ENCODE measurements around the gene FOSL2. TPM values are rescaled to one million over a fixed set of nuclear protein-coding genes. Genes with fewer than 3 reads are reported as not detected.

Gene FOSL2
- total and polyA plus RNA-seq, 5 experiments from 2014 or later, result 0.46 to 6.5 (median 1.2) TPM

DNA sequence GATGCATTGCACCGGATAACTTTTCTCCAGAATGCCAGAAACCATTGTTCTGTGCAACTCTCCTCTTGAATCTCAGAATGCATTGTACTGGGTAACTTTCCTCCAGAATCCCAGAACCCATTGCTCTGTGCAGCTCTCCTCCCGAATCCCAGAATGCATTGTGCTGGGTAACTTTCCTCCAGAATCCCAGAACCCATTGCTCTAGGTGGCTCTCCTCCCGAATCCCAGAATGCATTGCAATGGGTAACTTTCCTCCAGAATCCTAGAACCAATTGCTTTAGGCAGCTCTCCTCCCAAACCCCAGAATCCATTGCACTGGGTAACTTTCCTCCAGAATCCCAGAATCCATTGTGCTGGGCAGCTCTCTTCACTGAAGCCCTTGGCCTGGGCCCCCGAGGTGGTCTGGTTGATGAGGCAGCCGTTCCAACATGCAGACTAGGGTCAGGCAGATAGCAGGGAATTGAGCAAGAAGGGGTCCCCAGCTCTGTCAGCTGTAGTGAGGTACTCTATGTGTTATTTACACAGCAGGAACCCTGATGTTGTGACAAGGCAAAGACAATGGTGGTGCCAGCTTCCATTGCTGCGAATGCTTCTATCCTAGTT, 9.4 kb downstream of the FOSL2 start:
- Mint-ChIP-seq H3K27me3 (no peaks in the 10 kb centered on the region), H3K9me3 (no peaks in the 10 kb centered on the region), H3K4me1 (peaks cover 23 to 82% (median 39%) of the 10 kb centered on the region in 4 donors), H3K36me3 (no peaks in the 10 kb centered on the region), H3K27ac (peak overlapping the region in 5 of 10 donors; percentile 5 to 65 (median 37)), H3K4me3 (no peak overlapping the region)
- POLR2A ChIA-PET, result interaction anchor here (0.9 to 2.4 kb wide), 2 partner anchors 9 to 17 kb away, joined by 3 to 9 read pairs; partner anchors contain the start of gene FOSL2
- no peak for DNase-seq
- ATAC-seq, result no peak

DNA sequence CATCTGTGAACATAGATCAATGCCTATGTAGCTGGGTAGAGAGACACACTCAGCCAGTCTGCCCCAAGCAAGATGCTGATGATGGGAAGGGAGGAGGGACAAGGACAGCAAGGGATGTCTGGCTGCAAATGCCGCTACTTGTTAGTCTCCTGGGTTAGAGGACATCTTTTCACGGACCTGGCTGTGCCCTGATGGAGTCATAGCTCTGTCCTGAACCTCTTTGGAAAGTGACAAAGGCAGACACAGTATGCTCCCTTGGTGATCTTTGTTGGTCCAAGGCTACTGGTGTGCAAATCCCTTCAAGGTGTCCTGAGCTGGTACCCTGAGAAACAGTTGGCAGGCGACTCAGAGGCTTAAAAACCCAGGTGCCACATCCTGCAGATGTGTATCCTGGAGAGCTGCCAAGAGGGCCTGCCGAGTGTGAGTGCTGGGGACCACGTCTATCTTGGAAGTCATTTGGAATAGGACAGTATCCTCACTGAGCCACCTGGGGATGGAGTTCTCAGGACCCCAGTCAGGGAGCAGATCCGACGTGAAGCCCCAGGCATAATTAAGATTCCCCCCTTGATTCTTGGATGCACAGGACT, 10.8 kb downstream of the FOSL2 start:
- H3K27me3 Mint-ChIP-seq, result no peaks in the 10 kb centered on the region
- H3K4me3 Mint-ChIP-seq, result peak overlapping the region in 1 of 10 donors; percentile 10
- H3K27ac Mint-ChIP-seq, result peak overlapping the region in 3 of 10 donors; percentile 59 to 71 (median 69)
- DNase-seq, result peak in 2 of 10 donors; percentile 44 to 50
- H3K4me1 Mint-ChIP-seq, result peaks cover 30 to 81% (median 53%) of the 10 kb centered on the region in 4 donors
- no peaks in the 10 kb centered on the region for H3K9me3 Mint-ChIP-seq
- POLR2A ChIA-PET, result interaction anchor here (0.9 to 2.4 kb wide), 4 partner anchors 10 to 50 kb away, joined by 3 to 9 read pairs (median 4); partner anchors contain the start of gene FOSL2
- H3K36me3 Mint-ChIP-seq, result no peaks in the 10 kb centered on the region
- peak in 1 of 2 donors; percentile 26 for ATAC-seq

DNA sequence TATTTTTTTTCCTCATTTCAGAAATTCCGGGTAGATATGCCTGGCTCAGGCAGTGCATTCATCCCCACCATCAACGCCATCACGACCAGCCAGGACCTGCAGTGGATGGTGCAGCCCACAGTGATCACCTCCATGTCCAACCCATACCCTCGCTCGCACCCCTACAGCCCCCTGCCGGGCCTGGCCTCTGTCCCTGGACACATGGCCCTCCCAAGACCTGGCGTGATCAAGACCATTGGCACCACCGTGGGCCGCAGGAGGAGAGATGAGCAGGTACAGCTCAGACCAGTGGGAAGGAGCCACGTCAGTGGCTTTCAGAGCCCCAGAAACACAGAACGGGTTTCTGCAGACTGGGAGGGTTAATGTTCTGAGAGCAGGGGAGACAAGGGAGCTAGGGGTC, 11.4 kb downstream of the FOSL2 start:
- Mint-ChIP-seq H3K27me3 (no peaks in the 10 kb centered on the region), H3K9me3 (no peaks in the 10 kb centered on the region), H3K36me3 (no peaks in the 10 kb centered on the region), H3K27ac (peak overlapping the region in 2 of 10 donors; percentile 69 to 71), H3K4me1 (peaks cover 36 to 81% (median 59%) of the 10 kb centered on the region in 4 donors), H3K4me3 (peak overlapping the region in 1 of 10 donors; percentile 10)
- ATAC-seq, result no peak
- POLR2A ChIA-PET, result interaction anchor here (1.2 kb wide), 1 partner anchor 43 kb away, joined by 3 read pairs; no protein-coding TSS in a partner anchor
- DNase-seq, result no peak

DNA sequence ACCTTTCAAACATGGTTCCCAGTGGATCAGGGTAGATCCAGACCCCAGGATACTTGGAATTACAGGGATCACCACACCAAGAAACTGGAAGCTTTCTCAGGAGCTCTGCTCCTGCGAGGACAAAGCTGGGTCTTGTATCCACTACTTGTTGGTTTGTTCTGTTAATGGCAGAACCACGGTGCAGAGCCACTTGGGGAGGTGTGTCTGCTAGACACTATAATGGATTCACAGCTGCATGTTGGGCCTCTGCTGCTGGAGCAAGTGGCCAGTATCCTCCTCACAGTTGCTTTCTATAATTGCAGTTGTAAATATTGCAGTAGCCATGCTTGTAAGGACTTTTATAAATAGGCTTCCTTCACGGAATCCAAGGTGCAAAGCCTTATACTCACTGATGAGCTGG, 12.9 kb downstream of the FOSL2 start:
- ATAC-seq (no peak), DNase-seq (no peak)
- Mint-ChIP-seq H3K9me3 (no peaks in the 10 kb centered on the region), H3K36me3 (no peaks in the 10 kb centered on the region), H3K27me3 (no peaks in the 10 kb centered on the region), H3K27ac (peak overlapping the region in 1 of 10 donors; percentile 44), H3K4me1 (peaks cover 44 to 86% (median 73%) of the 10 kb centered on the region in 4 donors), H3K4me3 (no peak overlapping the region)
- POLR2A ChIA-PET, result interaction anchor here (0.8 kb wide), 1 partner anchor 18 kb away, joined by 4 read pairs; no protein-coding TSS in a partner anchor

DNA sequence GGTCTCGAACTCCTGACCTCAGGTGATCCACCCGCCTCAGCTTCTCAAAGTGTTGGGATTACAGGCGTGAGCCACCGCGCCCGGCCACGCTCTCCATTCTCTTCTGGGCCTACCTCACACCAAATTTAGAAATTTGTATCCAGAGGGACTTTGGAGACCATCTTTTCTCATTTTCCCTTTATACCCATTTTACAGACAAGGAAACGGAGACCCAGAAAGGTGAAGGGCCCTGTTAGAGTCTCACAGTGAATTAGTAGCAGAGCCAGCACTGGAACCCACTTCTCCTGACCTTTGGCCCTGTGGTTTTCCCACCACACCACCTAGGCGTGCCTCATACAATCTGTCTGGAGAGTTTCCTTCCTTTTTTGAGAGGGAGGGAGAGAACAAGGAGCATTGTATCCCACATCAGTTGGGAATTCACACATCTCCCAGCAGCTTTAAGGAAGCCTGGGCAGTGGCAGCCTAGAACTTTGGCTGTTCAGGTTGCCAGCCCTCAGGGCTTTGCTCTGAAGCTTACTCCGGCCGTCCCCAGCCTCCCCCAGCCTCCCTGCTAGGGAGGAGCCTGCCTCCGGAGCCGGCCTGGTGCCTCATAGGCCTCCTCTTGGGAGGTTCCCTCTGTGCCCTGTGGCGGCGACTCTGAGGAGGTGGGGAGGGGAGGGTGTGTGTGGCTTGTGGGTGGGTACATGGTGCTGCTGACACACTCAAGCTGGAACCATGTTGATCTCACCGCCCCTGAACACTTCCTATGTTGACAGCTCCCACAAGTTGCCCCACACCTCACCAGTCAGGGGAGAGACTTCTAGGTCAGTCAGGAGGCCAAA, 13.8 kb downstream of the FOSL2 start:
- peak overlapping the region; percentile 77 to 100 (median 90) for H3K27ac Mint-ChIP-seq
- DNase-seq (peak in 9 of 10 donors; percentile 31 to 68 (median 51)), ATAC-seq (peak; percentile 21 to 51)
- POLR2A ChIA-PET, result interaction anchor here (0.8 to 5.4 kb wide), 2 partner anchors 14 to 17 kb away, joined by 4 to 37 read pairs; partner anchors contain the start of gene FOSL2
- H3K9me3 Mint-ChIP-seq, result no peaks in the 10 kb centered on the region
- no peaks in the 10 kb centered on the region for H3K27me3 Mint-ChIP-seq
- H3K36me3 Mint-ChIP-seq, result no peaks in the 10 kb centered on the region
- H3K4me1 Mint-ChIP-seq, result peaks cover 49 to 89% (median 81%) of the 10 kb centered on the region in 4 donors
- H3K4me3 Mint-ChIP-seq, result peak overlapping the region in 6 of 10 donors; percentile 22 to 80 (median 40)

DNA sequence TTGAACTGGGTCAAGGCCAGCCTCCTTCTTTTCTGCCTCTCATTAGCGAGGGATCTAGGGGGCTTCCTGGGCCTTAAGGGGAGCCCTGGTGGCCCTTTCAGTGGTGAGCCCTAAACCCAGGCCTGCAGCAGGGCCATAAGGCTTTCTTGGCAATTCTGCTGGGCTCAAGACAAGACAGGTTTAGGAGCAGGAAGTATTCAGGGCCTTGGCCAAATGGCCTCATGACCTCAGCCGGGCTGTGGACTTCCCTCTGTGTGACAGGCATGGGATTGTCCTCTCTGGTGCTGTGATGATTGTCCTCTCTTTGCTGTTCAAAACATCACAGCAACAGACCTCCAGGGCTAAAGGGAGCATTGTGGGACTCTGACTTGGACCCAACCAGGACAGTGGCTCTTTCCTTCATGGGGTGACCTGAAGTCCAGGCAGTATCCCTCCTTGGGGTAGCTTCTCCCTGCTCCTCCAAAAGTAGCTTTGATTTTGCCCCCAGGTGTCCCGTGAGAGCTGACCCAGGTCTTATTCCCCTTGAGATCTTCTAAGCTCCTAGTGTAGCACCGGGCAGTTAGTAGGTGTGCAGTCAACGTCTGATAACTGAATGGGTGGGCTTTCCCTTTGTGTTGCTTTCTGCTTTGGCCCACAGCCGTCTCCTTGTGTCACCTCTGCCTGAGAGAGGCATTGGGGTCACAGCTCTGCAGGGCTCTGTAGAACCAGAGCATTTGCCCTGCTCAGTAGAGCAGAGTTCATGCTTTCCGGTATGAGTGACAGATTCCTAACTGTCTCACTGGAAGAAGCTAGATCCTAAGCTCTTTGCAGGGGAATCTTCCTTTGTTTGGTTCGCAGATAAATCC, 14.7 kb downstream of the FOSL2 start:
- ATAC-seq, result no peak
- POLR2A ChIA-PET, result interaction anchor here (0.6 to 5.4 kb wide), 2 partner anchors 15 to 1052 kb away, joined by 4 to 37 read pairs; partner anchors contain the start of gene FOSL2
- Mint-ChIP-seq H3K9me3 (no peaks in the 10 kb centered on the region), H3K4me1 (peaks cover 44 to 87% (median 82%) of the 10 kb centered on the region in 4 donors), H3K27ac (peak overlapping the region; percentile 77 to 100 (median 92)), H3K27me3 (no peaks in the 10 kb centered on the region), H3K4me3 (peak overlapping the region in 6 of 10 donors; percentile 2 to 80 (median 29)), H3K36me3 (no peaks in the 10 kb centered on the region)
- DNase-seq, result no peak

DNA sequence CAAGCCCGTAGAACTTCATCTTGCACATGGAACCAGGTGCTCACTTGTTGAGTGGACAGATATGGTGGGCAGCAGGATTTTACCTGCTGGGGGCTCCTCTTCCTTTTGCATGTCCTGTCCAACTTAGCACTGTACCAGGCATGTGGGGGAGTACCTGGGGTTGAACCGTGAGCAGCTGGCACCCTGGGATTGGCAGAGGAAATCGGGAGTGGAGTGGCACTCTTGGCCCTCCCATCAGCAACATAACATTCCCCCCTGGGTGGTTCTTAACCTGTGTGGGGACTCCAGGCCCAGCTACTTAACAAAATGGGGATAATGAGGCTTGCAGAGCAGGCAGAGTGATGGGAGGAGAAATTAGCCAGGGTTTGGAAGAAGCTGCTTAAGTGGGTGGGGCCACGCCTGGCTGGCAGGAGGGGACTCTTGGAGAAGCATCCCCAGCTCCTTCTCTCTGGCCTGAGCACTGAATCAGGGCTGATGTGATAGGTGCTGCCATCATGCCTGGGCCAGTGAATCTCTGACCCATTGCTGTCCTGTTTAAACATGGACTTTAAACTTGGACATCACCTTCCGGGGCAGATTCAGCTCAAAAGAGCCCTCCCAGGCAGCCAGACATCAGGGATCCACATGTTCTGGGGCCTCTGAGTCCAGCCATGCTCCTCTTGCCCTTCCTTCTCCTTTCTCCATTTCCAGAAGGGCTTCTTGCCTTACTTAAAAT, 15.5 kb downstream of the FOSL2 start:
- H3K36me3 Mint-ChIP-seq, result no peaks in the 10 kb centered on the region

DNA sequence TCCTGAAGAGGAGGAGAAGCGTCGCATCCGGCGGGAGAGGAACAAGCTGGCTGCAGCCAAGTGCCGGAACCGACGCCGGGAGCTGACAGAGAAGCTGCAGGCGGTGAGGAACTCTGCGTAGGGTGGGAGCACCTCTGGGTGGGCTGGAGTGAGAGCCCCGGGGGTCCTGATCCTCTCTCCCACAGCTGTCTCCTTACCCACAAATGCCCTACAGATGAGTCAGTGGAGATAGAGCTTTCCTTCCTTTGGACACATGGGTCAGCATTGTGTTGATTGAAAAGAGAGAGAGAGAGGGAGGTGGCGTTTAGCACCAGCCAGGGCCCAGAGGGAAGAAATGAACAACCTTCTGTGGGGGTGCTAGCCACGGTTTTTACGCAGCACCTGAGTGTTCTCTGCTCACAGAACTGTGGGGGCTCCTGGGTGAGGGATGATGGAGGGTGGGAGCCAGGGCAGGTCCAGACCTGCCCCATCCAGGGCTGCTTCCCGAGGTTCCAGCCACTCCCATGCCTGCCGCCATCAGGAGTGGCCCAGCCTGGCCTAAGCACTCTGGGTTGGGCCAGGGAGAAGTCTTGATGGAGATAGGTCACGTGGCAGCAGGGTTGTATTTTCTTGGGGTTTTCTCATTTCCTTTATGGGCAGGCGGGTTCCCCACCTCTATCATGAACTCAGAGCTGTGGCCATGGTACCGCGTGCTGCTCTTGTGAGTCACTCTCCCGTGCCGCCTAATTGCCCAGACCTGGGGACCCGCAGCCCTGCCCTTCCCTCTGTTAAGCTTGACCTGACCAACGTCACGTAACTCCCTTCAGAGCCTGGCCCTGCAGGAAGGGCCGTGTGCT, 16.3 kb downstream of the FOSL2 start:
- Mint-ChIP-seq H3K4me1 (peaks cover 37 to 81% (median 76%) of the 10 kb centered on the region in 4 donors), H3K27ac (peak overlapping the region; percentile 90 to 100 (median 98)), H3K4me3 (peak overlapping the region; percentile 45 to 86 (median 77)), H3K27me3 (no peaks in the 10 kb centered on the region), H3K9me3 (no peaks in the 10 kb centered on the region), H3K36me3 (peaks cover 0 to 2% (median 0%) of the 10 kb centered on the region in 3 donors)
- peak; percentile 68 to 75 for ATAC-seq
- POLR2A ChIA-PET, result interaction anchor here (1.0 to 5.4 kb wide), 6 partner anchors 13 to 49 kb away, joined by 3 to 37 read pairs (median 3); partner anchors contain the start of gene FOSL2
- peak; percentile 26 to 84 (median 67) for DNase-seq

More for the DNA sequence above, 15.5 kb downstream of the FOSL2 start:
- Mint-ChIP-seq H3K27ac (peak overlapping the region; percentile 90 to 100 (median 98)), H3K27me3 (no peaks in the 10 kb centered on the region), H3K4me1 (peaks cover 46 to 86% (median 81%) of the 10 kb centered on the region in 4 donors), H3K4me3 (peak overlapping the region in 7 of 10 donors; percentile 20 to 82 (median 48)), H3K9me3 (no peaks in the 10 kb centered on the region)
- ATAC-seq (no peak), DNase-seq (no peak)
- POLR2A ChIA-PET, result interaction anchor here (0.6 to 5.4 kb wide), 4 partner anchors 12 to 1053 kb away, joined by 3 to 37 read pairs (median 4); partner anchors contain the start of gene FOSL2

DNA sequence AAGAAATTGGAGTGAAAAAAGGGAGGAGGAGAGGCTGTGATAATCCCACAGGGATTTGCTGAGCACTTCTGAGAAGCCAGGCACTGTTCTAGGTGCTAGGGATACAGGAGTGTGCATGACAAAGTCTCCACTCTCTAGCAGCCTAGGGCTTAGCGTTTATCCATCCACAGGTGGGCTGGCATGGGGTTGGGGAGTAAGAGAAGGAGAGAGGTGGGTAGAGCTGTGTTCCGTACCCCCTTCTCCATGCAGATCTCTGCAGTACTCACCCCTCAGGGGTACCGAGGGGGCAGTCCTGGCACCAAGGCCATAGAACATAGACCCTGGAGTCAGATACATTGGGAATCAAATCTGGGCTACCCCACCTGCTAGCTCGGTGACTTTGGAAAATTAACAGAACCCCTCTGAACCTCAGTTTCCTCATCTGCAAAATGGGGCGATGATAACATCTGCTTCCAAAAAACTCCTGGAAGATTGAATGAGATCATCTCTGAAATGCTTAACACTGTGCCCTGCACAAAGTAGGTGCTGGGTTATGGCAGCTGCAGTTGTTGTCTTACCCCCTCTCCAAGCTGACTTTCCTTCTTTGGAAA, 18.6 kb downstream of the FOSL2 start:
- H3K27me3 Mint-ChIP-seq, result no peaks in the 10 kb centered on the region
- H3K4me3 Mint-ChIP-seq, result peak overlapping the region in 8 of 10 donors; percentile 18 to 82 (median 64)
- POLR2A ChIA-PET, result interaction anchor here (0.6 to 5.4 kb wide), 4 partner anchors 9 to 247 kb away, joined by 4 to 37 read pairs (median 6); partner anchors contain the start of gene FOSL2
- no peaks in the 10 kb centered on the region for H3K9me3 Mint-ChIP-seq
- peak overlapping the region; percentile 90 to 100 (median 98) for H3K27ac Mint-ChIP-seq
- peaks cover 0 to 2% (median 0%) of the 10 kb centered on the region in 3 donors for H3K36me3 Mint-ChIP-seq
- ATAC-seq (no peak), DNase-seq (no peak)
- H3K4me1 Mint-ChIP-seq, result peaks cover 35 to 76% (median 70%) of the 10 kb centered on the region in 4 donors
